SK-N-SH (cell line): ENCODE data around the gene MXI1. TPM values are rescaled to one million over a fixed set of nuclear protein-coding genes. Genes with fewer than 3 reads are reported as not detected.

Source experiments
- CTCF ChIA-PET: fragments of 300-600, 350-600 bp; formaldehyde crosslinking; extraction: SDS; loops from one replicate; lab custom pipeline; 2021; lab: Yijun Ruan, JAX
- POLR2A ChIA-PET: fragments of 350-600 bp; sonication (Branson Sonifier 250); formaldehyde crosslinking; extraction: SDS; loops from one replicate; lab custom pipeline; 2020; ENCODE audit warnings: antibody characterized with exemption, inconsistent platforms; lab: Yijun Ruan, JAX
- DNase-seq: peaks from one replicate; pipeline ENCODE4 v3.0.0; 2012
- H2AFZ ChIP-seq: fragments of 200-600 bp; sonication (generic); 2 replicates; pipeline ENCODE4 v1.8.1; 2016; ENCODE audit warnings: antibody characterized with exemption, mild to moderate bottlenecking, low read depth
- H3F3A ChIP-seq: fragments of 200-600 bp; sonication (generic); replicated peaks from 2 replicates; pipeline ENCODE3; 2016; ENCODE audit warnings: antibody characterized with exemption, mild to moderate bottlenecking; ENCODE audit not compliant: insufficient read depth
- H3K27ac ChIP-seq, 2 experiments: fragments of 200-500 bp in 1 of 2; fragments of 200-600 bp in 1 of 2; sonication (Bioruptor generic) in 1 of 2; sonication (generic), shearing (Covaris generic) in 1 of 2; 2 replicates each; pipeline versions ENCODE4 v1.5.1 to v1.6.1; 2014 to 2016; ENCODE audit warnings: low read depth in 2 of 2, inconsistent platforms in 1 of 2, low read length in 1 of 2, mild to moderate bottlenecking in 1 of 2, mixed read lengths in 1 of 2
- H3K27me3 ChIP-seq: fragments of 200-600 bp; sonication (generic), shearing (Covaris generic); 2 replicates; pipeline ENCODE4 v1.6.1; 2016; ENCODE audit warnings: mixed run types; ENCODE audit not compliant: insufficient read depth
- H3K36me3 ChIP-seq, 2 experiments: fragments of 200-500 bp in 1 of 2; fragments of 200-600 bp in 1 of 2; sonication (Bioruptor generic) in 1 of 2; sonication (generic) in 1 of 2; replicated peaks in 1 of 2; 2 replicates each; pipeline versions ENCODE3 to v1.5.1; 2014 to 2016; ENCODE audit warnings: low read length in 1 of 2, mild to moderate bottlenecking in 1 of 2; ENCODE audit not compliant: insufficient read depth in 2 of 2, control insufficient read depth in 1 of 2
- H3K4me1 ChIP-seq, 2 experiments: fragments of 200-500 bp in 1 of 2; fragments of 200-600 bp in 1 of 2; sonication (Bioruptor generic) in 1 of 2; sonication (generic), shearing (Covaris generic) in 1 of 2; 2 replicates each; pipeline versions ENCODE4 v1.5.1 to v1.6.1; 2014 to 2016; ENCODE audit warnings: low read depth in 1 of 2, low read length in 1 of 2, mixed run types in 1 of 2; ENCODE audit not compliant: insufficient read depth in 2 of 2, control insufficient read depth in 1 of 2
- H3K4me2 ChIP-seq: fragments of 200-600 bp; sonication (generic), shearing (Covaris generic); 2 replicates; pipeline ENCODE4 v1.6.1; 2017; ENCODE audit warnings: mixed run types
- H3K4me3 ChIP-seq, 2 experiments: fragments of 200-500 bp in 1 of 2; fragments of 200-600 bp in 1 of 2; sonication (Bioruptor generic) in 1 of 2; sonication (generic), shearing (Covaris generic) in 1 of 2; 2 replicates each; pipeline versions ENCODE4 v1.5.1 to v1.8.1; 2014 to 2016; ENCODE audit warnings: low read depth in 2 of 2, inconsistent platforms in 1 of 2, low read length in 1 of 2, mild to moderate bottlenecking in 1 of 2, mixed read lengths in 1 of 2, moderate library complexity in 1 of 2
- H3K79me2 ChIP-seq: fragments of 200-600 bp; sonication (generic); 2 replicates; pipeline ENCODE4 v1.8.1; 2017; ENCODE audit warnings: mild to moderate bottlenecking; ENCODE audit not compliant: insufficient read depth
- H3K9ac ChIP-seq: fragments of 200-600 bp; sonication (generic); 2 replicates; pipeline ENCODE4 v1.6.1; 2017; ENCODE audit warnings: mixed run types
- H3K9me2 ChIP-seq: fragments of 200-600 bp; sonication (generic); 2 replicates; pipeline ENCODE4 v1.6.1; 2017; ENCODE audit warnings: mixed run types
- H3K9me3 ChIP-seq: fragments of 200-600 bp; sonication (generic); 2 replicates; pipeline ENCODE4 v1.6.1; 2017; ENCODE audit warnings: mixed run types, mild to moderate bottlenecking, moderate library complexity
- H4K20me1 ChIP-seq: fragments of 200-600 bp; sonication (generic); 2 replicates; pipeline ENCODE4 v1.6.1; 2017; ENCODE audit warnings: mild to moderate bottlenecking, mixed run types; ENCODE audit not compliant: insufficient read depth
- CTCF ChIP-seq: fragments of 200-600 bp; sonication (generic); IDR thresholded peaks from 2 replicates; pipeline ENCODE4 v1.6.1; 2017; ENCODE audit warnings: antibody characterized with exemption, mild to moderate bottlenecking, moderate library complexity
- ELF1 ChIP-seq: IDR thresholded peaks from 2 replicates; pipeline ENCODE4 v1.4.0; 2012
- EP300 ChIP-seq, 2 experiments: IDR thresholded peaks; 2 replicates each; pipeline versions ENCODE4 v1.4.0 to v1.6.1; 2012; ENCODE audit warnings: borderline replicate concordance in 1 of 2, low read depth in 1 of 2, low read length in 1 of 2
- EZH2phosphoT487 ChIP-seq: fragments of 200-600 bp; sonication (generic); IDR thresholded peaks from 2 replicates; pipeline ENCODE4 v1.6.1; 2017; ENCODE audit warnings: low read depth, mixed run types, mild to moderate bottlenecking, antibody characterized with exemption, moderate library complexity, borderline replicate concordance
- FOSL2 ChIP-seq: IDR thresholded peaks from 2 replicates; pipeline ENCODE4 v1.4.0; 2012; ENCODE audit warnings: low read depth, mild to moderate bottlenecking, moderate library complexity, borderline replicate concordance
- FOXJ3 ChIP-seq: sonication (generic); formaldehyde crosslinking; IDR thresholded peaks from 2 replicates; pipeline ENCODE4 v1.5.1; 2020; ENCODE audit warnings: mild to moderate bottlenecking, missing genetic modification reagents
- GABPA ChIP-seq: IDR thresholded peaks from 2 replicates; pipeline ENCODE4 v1.4.0; 2012; ENCODE audit warnings: low read depth, mild to moderate bottlenecking
- JUND ChIP-seq: IDR thresholded peaks from 2 replicates; pipeline ENCODE4 v1.4.0; 2012
- MXI1 ChIP-seq: IDR thresholded peaks from 2 replicates; pipeline ENCODE4 v1.6.1; 2012; ENCODE audit warnings: mild to moderate bottlenecking, low read depth, low read length, improper control_type of control experiment
- NFIC ChIP-seq: IDR thresholded peaks from 2 replicates; pipeline ENCODE4 v1.4.0; 2012; ENCODE audit warnings: borderline replicate concordance
- NRF1 ChIP-seq: IDR thresholded peaks from 2 replicates; pipeline ENCODE4 v1.6.1; 2012; ENCODE audit warnings: low read depth, mild to moderate bottlenecking, low read length
- POLR2AphosphoS5 ChIP-seq: IDR thresholded peaks from 2 replicates; pipeline ENCODE4 v1.6.1; 2012; ENCODE audit warnings: low read depth, low read length
- RAD21 ChIP-seq: IDR thresholded peaks from 2 replicates; pipeline ENCODE4 v1.6.1; 2012; ENCODE audit warnings: mild to moderate bottlenecking, low read length
- REST ChIP-seq: IDR thresholded peaks from 2 replicates; pipeline ENCODE4 v1.6.1; 2012; ENCODE audit warnings: mild to moderate bottlenecking, low read depth, low read length, moderate library complexity
- RFX5 ChIP-seq: IDR thresholded peaks from 2 replicates; pipeline ENCODE4 v1.6.1; 2012; ENCODE audit warnings: mild to moderate bottlenecking, improper control_type of control experiment, low read length
- RXRA ChIP-seq: IDR thresholded peaks from 2 replicates; pipeline ENCODE4 v1.4.0; 2012; ENCODE audit warnings: low read depth, mild to moderate bottlenecking, borderline replicate concordance
- SIN3A ChIP-seq: IDR thresholded peaks from 2 replicates; pipeline ENCODE4 v1.6.1; 2012; ENCODE audit warnings: low read depth, mild to moderate bottlenecking, low read length, moderate library complexity, borderline replicate concordance
- SMC3 ChIP-seq: IDR thresholded peaks from 2 replicates; pipeline ENCODE4 v1.6.1; 2012; ENCODE audit warnings: low read depth, low read length, improper control_type of control experiment
- TAF1 ChIP-seq: IDR thresholded peaks from 2 replicates; pipeline ENCODE4 v1.6.1; 2012; ENCODE audit warnings: low read depth, mild to moderate bottlenecking, low read length, moderate library complexity, borderline replicate concordance
- TCF12 ChIP-seq: IDR thresholded peaks from 2 replicates; pipeline ENCODE4 v1.4.0; 2012
- TEAD4 ChIP-seq: IDR thresholded peaks from 2 replicates; pipeline ENCODE4 v1.4.0; 2012; ENCODE audit warnings: mild to moderate bottlenecking, borderline replicate concordance; ENCODE audit not compliant: insufficient read depth
- USF1 ChIP-seq: IDR thresholded peaks from 2 replicates; pipeline ENCODE4 v1.4.0; 2012; ENCODE audit warnings: low read depth, borderline replicate concordance
- USF2 ChIP-seq: fragments of 150-350 bp; IDR thresholded peaks from 2 replicates; pipeline ENCODE4 v1.6.1; 2017; ENCODE audit warnings: antibody characterized with exemption, low read length, low read depth, borderline replicate concordance
- WGBS: methylation state at CpG from one replicate; pipeline ENCODE4 v1.1.6; 2017; ENCODE audit warnings: low lambda C conversion rate; 5-methylcytosine and 5-hydroxymethylcytosine counted together
- polyA plus RNA-seq, 3 experiments: library from polyadenylated mRNA; depleted of rRNA; stranded (reverse); fragments of >200 nt; gene quantifications; 2 replicates each; pipeline ENCODE4 v1.2.3, GENCODE V29; 2012
- TF ChIP-seq, protein P1 (sequence below): IDR thresholded peaks from 2 replicates; pipeline ENCODE4 v1.4.0; 2012; ENCODE audit warnings: low read depth
- TF ChIP-seq, protein P2 (sequence below): IDR thresholded peaks from 2 replicates; pipeline ENCODE4; 2012

MXI1 gene
- polyA plus RNA-seq, 1 of the 3 experiments (the other 2 are of a cell fraction) = 13.8 TPM

DNA sequence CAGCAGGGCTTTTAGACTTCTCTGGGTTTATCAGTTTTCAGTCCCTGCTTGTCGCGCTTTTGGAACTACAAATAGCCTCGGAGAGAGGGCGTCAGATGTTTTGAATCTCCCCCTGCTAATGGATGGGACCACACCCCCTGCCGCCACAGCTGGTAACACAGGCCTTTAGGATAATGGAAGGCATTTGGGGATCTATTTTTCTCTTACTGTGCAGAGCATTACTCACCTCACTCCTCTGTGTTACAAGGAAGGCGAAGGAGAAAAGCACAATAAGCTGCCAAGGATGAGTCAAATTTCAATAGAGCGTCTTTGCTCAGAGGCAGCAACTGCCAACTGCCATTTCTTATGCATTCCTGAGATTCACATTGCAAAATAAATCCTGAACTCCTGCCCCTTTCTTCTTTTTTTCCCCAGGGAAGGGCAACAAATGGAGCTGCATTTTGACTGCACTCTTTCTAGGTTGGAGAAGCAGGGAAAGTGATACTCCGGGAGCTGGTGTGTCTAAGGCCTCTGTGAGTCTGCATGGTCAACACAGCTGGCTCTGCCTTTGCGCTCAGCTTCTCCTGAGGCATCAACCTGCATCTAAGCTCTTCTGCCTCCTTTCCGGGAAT lies 128.8 kb downstream of the MXI1 start:
- Histone ChIP-seq H3K9me2 (no peaks in the 10 kb centered on the region), H3K79me2 (no peaks in the 10 kb centered on the region), H3K36me3 (no peaks in the 10 kb centered on the region), H3K27ac (peak overlapping the region; percentile 50 to 81; a peak in 3 of 4 replicates), H3K27me3 (no peaks in the 10 kb centered on the region), H2AFZ (peak overlapping the region; percentile 89; the same call in 1 of the 2 replicates), H3F3A (peaks cover 25% of the 10 kb centered on the region), H3K4me1 (peaks cover 0 to 34% of the 10 kb centered on the region in 2 experiments; a peak in 2 of 4 replicates), H3K4me3 (peak overlapping the region in 1 of 2 experiments; percentile 5; a peak in 1 of 4 replicates), H3K4me2 (peak overlapping the region; percentile 64), H3K9me3 (no peaks in the 10 kb centered on the region), H4K20me1 (no peaks in the 10 kb centered on the region), H3K9ac (peak overlapping the region; percentile 55; the same call in 1 of the 2 replicates)
- DNase-seq = peak; percentile 33
- POLR2A ChIA-PET = no interaction called here
- CTCF ChIA-PET = interaction anchor here (0.9 to 2.1 kb wide), 5 partner anchors 9 to 210 kb away, joined by 3 to 9 read pairs (median 3); partner anchors contain the start of gene SMNDC1
- WGBS = 24% methylated on average over 10 of the region's 10 CpGs
- no peak; the same call in 1 of the 2 replicates for TF ChIP-seq RXRA
- peak; percentile 78 for TF ChIP-seq JUND
- TF ChIP-seq CTCF = peak; percentile 40
- TF ChIP-seq SIN3A = no peak
- no peak for TF ChIP-seq MXI1
- peak; percentile 16; the same call in 1 of the 2 replicates for TF ChIP-seq USF1
- no peak for TF ChIP-seq SMC3
- peak in 1 of 2 experiments; percentile 82; a peak in 1 of 4 replicates for TF ChIP-seq EP300 (IDR thresholded peaks at IDR 0.05; ENCODE audit: borderline replicate concordance in 1 of 2, low read depth in 1 of 2, low read length in 1 of 2)
- TF ChIP-seq, protein P1, sequence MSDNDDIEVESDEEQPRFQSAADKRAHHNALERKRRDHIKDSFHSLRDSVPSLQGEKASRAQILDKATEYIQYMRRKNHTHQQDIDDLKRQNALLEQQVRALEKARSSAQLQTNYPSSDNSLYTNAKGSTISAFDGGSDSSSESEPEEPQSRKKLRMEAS = peak; percentile 77
- no peak for TF ChIP-seq RAD21
- peak; percentile 94 for TF ChIP-seq NFIC
- TF ChIP-seq FOXJ3 (CRISPR knock-in tag) = no peak
- no peak for TF ChIP-seq RFX5
- no peak for TF ChIP-seq GABPA
- TF ChIP-seq TEAD4 = peak; percentile 82
- TF ChIP-seq TAF1 = no peak; the same call in 1 of the 2 replicates
- TF ChIP-seq FOSL2 = peak; percentile 86
- TF ChIP-seq POLR2AphosphoS5 = peak; percentile 57
- no peak for TF ChIP-seq EZH2phosphoT487
- TF ChIP-seq TCF12 = peak; percentile 81
- 0 out of 2 replicates have a peak, but pooled peaks have one; percentile 10 for TF ChIP-seq REST
- TF ChIP-seq, protein P2, sequence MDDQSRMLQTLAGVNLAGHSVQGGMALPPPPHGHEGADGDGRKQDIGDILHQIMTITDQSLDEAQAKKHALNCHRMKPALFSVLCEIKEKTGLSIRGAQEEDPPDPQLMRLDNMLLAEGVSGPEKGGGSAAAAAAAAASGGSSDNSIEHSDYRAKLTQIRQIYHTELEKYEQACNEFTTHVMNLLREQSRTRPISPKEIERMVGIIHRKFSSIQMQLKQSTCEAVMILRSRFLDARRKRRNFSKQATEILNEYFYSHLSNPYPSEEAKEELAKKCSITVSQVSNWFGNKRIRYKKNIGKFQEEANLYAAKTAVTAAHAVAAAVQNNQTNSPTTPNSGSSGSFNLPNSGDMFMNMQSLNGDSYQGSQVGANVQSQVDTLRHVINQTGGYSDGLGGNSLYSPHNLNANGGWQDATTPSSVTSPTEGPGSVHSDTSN = peak; percentile 80
- TF ChIP-seq NRF1 = no peak
- 0 out of 2 replicates have a peak, but pooled peaks have one; percentile 17 for TF ChIP-seq ELF1
- TF ChIP-seq USF2 = no peak
